Measurements from ENCODE around the gene POGLUT3.

DNA sequence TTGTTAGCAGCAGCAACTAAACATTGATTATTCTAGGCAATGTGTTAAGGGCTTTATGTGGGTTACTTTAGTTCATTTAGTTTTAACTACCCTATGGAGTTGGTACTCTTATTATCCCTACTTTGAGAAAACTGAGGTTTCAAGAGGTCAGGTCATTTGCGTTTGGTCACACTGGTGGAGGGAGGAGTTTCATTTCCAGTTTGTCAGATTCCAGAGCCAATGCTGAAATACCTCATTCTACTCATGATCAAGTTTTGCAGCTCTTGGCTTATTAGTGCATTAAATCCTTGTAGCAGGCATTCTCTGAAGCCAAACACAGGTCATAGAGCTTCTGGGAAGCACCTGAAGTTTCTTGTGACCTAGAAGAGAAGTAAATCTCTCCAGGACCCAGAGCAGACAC, 24.1 kb upstream of the POGLUT3 start:
- no peak for TF ChIP-seq POLR2A (IDR thresholded peaks at IDR 0.05)
- TF ChIP-seq, protein P1, sequence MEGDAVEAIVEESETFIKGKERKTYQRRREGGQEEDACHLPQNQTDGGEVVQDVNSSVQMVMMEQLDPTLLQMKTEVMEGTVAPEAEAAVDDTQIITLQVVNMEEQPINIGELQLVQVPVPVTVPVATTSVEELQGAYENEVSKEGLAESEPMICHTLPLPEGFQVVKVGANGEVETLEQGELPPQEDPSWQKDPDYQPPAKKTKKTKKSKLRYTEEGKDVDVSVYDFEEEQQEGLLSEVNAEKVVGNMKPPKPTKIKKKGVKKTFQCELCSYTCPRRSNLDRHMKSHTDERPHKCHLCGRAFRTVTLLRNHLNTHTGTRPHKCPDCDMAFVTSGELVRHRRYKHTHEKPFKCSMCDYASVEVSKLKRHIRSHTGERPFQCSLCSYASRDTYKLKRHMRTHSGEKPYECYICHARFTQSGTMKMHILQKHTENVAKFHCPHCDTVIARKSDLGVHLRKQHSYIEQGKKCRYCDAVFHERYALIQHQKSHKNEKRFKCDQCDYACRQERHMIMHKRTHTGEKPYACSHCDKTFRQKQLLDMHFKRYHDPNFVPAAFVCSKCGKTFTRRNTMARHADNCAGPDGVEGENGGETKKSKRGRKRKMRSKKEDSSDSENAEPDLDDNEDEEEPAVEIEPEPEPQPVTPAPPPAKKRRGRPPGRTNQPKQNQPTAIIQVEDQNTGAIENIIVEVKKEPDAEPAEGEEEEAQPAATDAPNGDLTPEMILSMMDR (IDR thresholded peaks at IDR 0.05), result no peak

Data from esophagus squamous epithelium (tissue), 4 donors.